Memory B cell (primary cell): ENCODE data around the gene PRKD2.

Experiments used
- ATAC-seq: fragments of 150-1000 bp; cut with Tn5 transposase; 2 replicates; pipeline ENCODE4 v1.10.0; 2021; ENCODE audit warnings: low read depth, mild to moderate bottlenecking, moderate library complexity
- DNase-seq, 2 donors: peaks; one replicate each; pipeline ENCODE4 v3.0.0; 2022; ENCODE audit warnings: low spot score in 2 of 2
- H3K27ac Mint-ChIP-seq: one replicate; pipeline ENCODE4 v1.8.0; 2022; ENCODE audit warnings: mild to moderate bottlenecking, moderate library complexity, mixed read lengths
- H3K27me3 Mint-ChIP-seq: one replicate; pipeline ENCODE4 v1.8.0; 2022; ENCODE audit warnings: mixed read lengths
- H3K36me3 Mint-ChIP-seq: one replicate; pipeline ENCODE4 v1.8.0; 2022; ENCODE audit warnings: mild to moderate bottlenecking, mixed read lengths
- H3K4me1 Mint-ChIP-seq: one replicate; pipeline ENCODE4 v1.8.0; 2022; ENCODE audit warnings: mixed read lengths
- H3K4me3 Mint-ChIP-seq: one replicate; pipeline ENCODE4 v1.8.0; 2022; ENCODE audit warnings: mild to moderate bottlenecking, moderate library complexity, mixed read lengths
- H3K9me3 Mint-ChIP-seq: one replicate; pipeline ENCODE4 v1.8.0; 2022; ENCODE audit warnings: mixed read lengths

PRKD2 gene

GRCh38 chr19:46725036-46725820 is 8.3 kb upstream of the PRKD2 start:
- H3K9me3 Mint-ChIP-seq = no peaks in the 10 kb centered on the region
- H3K4me1 Mint-ChIP-seq = peaks cover 38% of the 10 kb centered on the region
- DNase-seq (no peak), ATAC-seq (no peak)
- no peaks in the 10 kb centered on the region for H3K27me3 Mint-ChIP-seq
- H3K36me3 Mint-ChIP-seq = peaks cover 31% of the 10 kb centered on the region
- H3K27ac Mint-ChIP-seq = no peak overlapping the region
- H3K4me3 Mint-ChIP-seq = no peak overlapping the region

GRCh38 chr19:46724468-46724867 is 7.6 kb upstream of the PRKD2 start:
- Mint-ChIP-seq H3K36me3 (peaks cover 32% of the 10 kb centered on the region), H3K4me1 (peaks cover 40% of the 10 kb centered on the region), H3K27ac (no peak overlapping the region), H3K9me3 (no peaks in the 10 kb centered on the region), H3K27me3 (no peaks in the 10 kb centered on the region), H3K4me3 (no peak overlapping the region)
- DNase-seq (no peak), ATAC-seq (no peak)

GRCh38 chr19:46723471-46723870 is 6.6 kb upstream of the PRKD2 start:
- Mint-ChIP-seq H3K36me3 (peaks cover 30% of the 10 kb centered on the region), H3K9me3 (no peaks in the 10 kb centered on the region), H3K4me1 (peaks cover 42% of the 10 kb centered on the region), H3K4me3 (peak overlapping the region; percentile 37), H3K27me3 (no peaks in the 10 kb centered on the region), H3K27ac (no peak overlapping the region)
- DNase-seq = no peak
- ATAC-seq = no peak

- Mint-ChIP-seq H3K27ac (no peak overlapping the region), H3K36me3 (peaks cover 30% of the 10 kb centered on the region), H3K4me1 (peaks cover 45% of the 10 kb centered on the region), H3K27me3 (no peaks in the 10 kb centered on the region), H3K4me3 (peak overlapping the region; percentile 37), H3K9me3 (no peaks in the 10 kb centered on the region)
- ATAC-seq = no peak
- DNase-seq = no peak
These were observed 6.1 kb upstream of the PRKD2 start for GRCh38 chr19:46723023-46723461.

- DNase-seq (no peak), ATAC-seq (no peak)
- Mint-ChIP-seq H3K36me3 (peaks cover 29% of the 10 kb centered on the region), H3K27ac (no peak overlapping the region), H3K4me3 (peak overlapping the region; percentile 66), H3K27me3 (no peaks in the 10 kb centered on the region), H3K4me1 (peaks cover 49% of the 10 kb centered on the region), H3K9me3 (no peaks in the 10 kb centered on the region)
These were observed 5.6 kb upstream of the PRKD2 start for GRCh38 chr19:46722421-46723022.

GRCh38 chr19:46722004-46722380 is 5.1 kb upstream of the PRKD2 start:
- Mint-ChIP-seq H3K9me3 (no peaks in the 10 kb centered on the region), H3K4me3 (peak overlapping the region; percentile 66), H3K27ac (no peak overlapping the region), H3K27me3 (no peaks in the 10 kb centered on the region), H3K36me3 (peaks cover 25% of the 10 kb centered on the region), H3K4me1 (peaks cover 47% of the 10 kb centered on the region)
- DNase-seq = no peak
- no peak for ATAC-seq

GRCh38 chr19:46721269-46722003 is 4.5 kb upstream of the PRKD2 start:
- Mint-ChIP-seq H3K9me3 (no peaks in the 10 kb centered on the region), H3K27ac (peak overlapping the region; percentile 22), H3K4me1 (peaks cover 47% of the 10 kb centered on the region), H3K4me3 (peak overlapping the region; percentile 35), H3K36me3 (peaks cover 23% of the 10 kb centered on the region), H3K27me3 (no peaks in the 10 kb centered on the region)
- DNase-seq (no peak), ATAC-seq (no peak)

- peaks cover 15% of the 10 kb centered on the region for H3K36me3 Mint-ChIP-seq
- peak overlapping the region; percentile 22 for H3K27ac Mint-ChIP-seq
- ATAC-seq (no peak), DNase-seq (no peak)
- H3K4me3 Mint-ChIP-seq = peak overlapping the region; percentile 57
- H3K9me3 Mint-ChIP-seq = no peaks in the 10 kb centered on the region
- H3K4me1 Mint-ChIP-seq = peaks cover 47% of the 10 kb centered on the region
- no peaks in the 10 kb centered on the region for H3K27me3 Mint-ChIP-seq
These were observed 3.8 kb upstream of the PRKD2 start for GRCh38 chr19:46720503-46721239.

GRCh38 chr19:46719629-46720502 is 3.0 kb upstream of the PRKD2 start:
- peaks cover 47% of the 10 kb centered on the region for H3K4me1 Mint-ChIP-seq
- peaks cover 13% of the 10 kb centered on the region for H3K36me3 Mint-ChIP-seq
- peak overlapping the region; percentile 97 for H3K27ac Mint-ChIP-seq
- H3K9me3 Mint-ChIP-seq = no peaks in the 10 kb centered on the region
- ATAC-seq (no peak), DNase-seq (no peak)
- H3K4me3 Mint-ChIP-seq = peak overlapping the region; percentile 98
- H3K27me3 Mint-ChIP-seq = no peaks in the 10 kb centered on the region

GRCh38 chr19:46718934-46719622 is 2.2 kb upstream of the PRKD2 start:
- peak in 1 of 2 donors; percentile 36 for DNase-seq
- Mint-ChIP-seq H3K36me3 (peaks cover 10% of the 10 kb centered on the region), H3K4me1 (peaks cover 46% of the 10 kb centered on the region)

GRCh38 chr19:46718157-46718933 is 1.4 kb upstream of the PRKD2 start:
- peak; percentile 44 for ATAC-seq

More at GRCh38 chr19:46718934-46719622, 2.2 kb upstream of the PRKD2 start:
- peak; percentile 20 for ATAC-seq
- Mint-ChIP-seq H3K9me3 (no peaks in the 10 kb centered on the region), H3K27me3 (no peaks in the 10 kb centered on the region), H3K4me3 (peak overlapping the region; percentile 98), H3K27ac (peak overlapping the region; percentile 97)

GRCh38 chr19:46717716-46718143 is 816 bp upstream of the PRKD2 start:
- Mint-ChIP-seq H3K27me3 (no peaks in the 10 kb centered on the region), H3K4me1 (peaks cover 44% of the 10 kb centered on the region), H3K27ac (peak overlapping the region; percentile 97), H3K4me3 (peak overlapping the region; percentile 98), H3K36me3 (peaks cover 10% of the 10 kb centered on the region), H3K9me3 (no peaks in the 10 kb centered on the region)
- no peak for DNase-seq
- ATAC-seq = peak; percentile 6

More at GRCh38 chr19:46718157-46718933, 1.4 kb upstream of the PRKD2 start:
- Mint-ChIP-seq H3K4me3 (peak overlapping the region; percentile 98), H3K27ac (peak overlapping the region; percentile 97), H3K36me3 (peaks cover 10% of the 10 kb centered on the region), H3K9me3 (no peaks in the 10 kb centered on the region), H3K27me3 (no peaks in the 10 kb centered on the region), H3K4me1 (peaks cover 47% of the 10 kb centered on the region)
- peak; percentile 47 to 59 for DNase-seq
